Measurements from ENCODE around the gene SLK. TPM values are rescaled to one million over a fixed set of nuclear protein-coding genes. Genes with fewer than 3 reads are reported as not detected.

Gene SLK
- total and polyA plus RNA-seq, 2 of the 13 experiments (the other 11 are each of a cell fraction or from before 2014, with no cell fraction given), result 3.4 to 22.8 TPM

GRCh38 chr10:103918053-103918846 lies 48.7 kb upstream of the SLK start, which contains the start of gene STN1 (continued):
- TF ChIP-seq BATF2 (CRISPR knock-in tag; IDR thresholded peaks at IDR 0.05), result no peak
- TF ChIP-seq ZNF562 (CRISPR knock-in tag; IDR thresholded peaks at IDR 0.05; ENCODE audit: borderline replicate concordance), result no peak
- TF ChIP-seq KLF6 (CRISPR knock-in tag; IDR thresholded peaks at IDR 0.05), result 0 out of 2 replicates have a peak, but pooled peaks have one; percentile 33
- peak; percentile 20; the same call in 1 of the 2 replicates for TF ChIP-seq NKX3-1 (CRISPR knock-in tag; IDR thresholded peaks at IDR 0.05)
- TF ChIP-seq ZSCAN30 (CRISPR knock-in tag; IDR thresholded peaks at IDR 0.05), result no peak
- no peak for TF ChIP-seq ZFP36L2 (CRISPR knock-in tag; IDR thresholded peaks at IDR 0.05)
- TF ChIP-seq EEA1 (CRISPR knock-in tag; IDR thresholded peaks at IDR 0.05; ENCODE audit: borderline replicate concordance), result no peak
- TF ChIP-seq, protein P1, sequence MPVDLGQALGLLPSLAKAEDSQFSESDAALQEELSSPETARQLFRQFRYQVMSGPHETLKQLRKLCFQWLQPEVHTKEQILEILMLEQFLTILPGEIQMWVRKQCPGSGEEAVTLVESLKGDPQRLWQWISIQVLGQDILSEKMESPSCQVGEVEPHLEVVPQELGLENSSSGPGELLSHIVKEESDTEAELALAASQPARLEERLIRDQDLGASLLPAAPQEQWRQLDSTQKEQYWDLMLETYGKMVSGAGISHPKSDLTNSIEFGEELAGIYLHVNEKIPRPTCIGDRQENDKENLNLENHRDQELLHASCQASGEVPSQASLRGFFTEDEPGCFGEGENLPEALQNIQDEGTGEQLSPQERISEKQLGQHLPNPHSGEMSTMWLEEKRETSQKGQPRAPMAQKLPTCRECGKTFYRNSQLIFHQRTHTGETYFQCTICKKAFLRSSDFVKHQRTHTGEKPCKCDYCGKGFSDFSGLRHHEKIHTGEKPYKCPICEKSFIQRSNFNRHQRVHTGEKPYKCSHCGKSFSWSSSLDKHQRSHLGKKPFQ (CRISPR knock-in tag; IDR thresholded peaks at IDR 0.05; ENCODE audit: insufficient replicate concordance), result no peak
- no peak for TF ChIP-seq ETV6 (CRISPR knock-in tag; conservative IDR thresholded peaks at IDR 0.05)
- TF ChIP-seq ZKSCAN5 (CRISPR knock-in tag; IDR thresholded peaks at IDR 0.05), result no peak
- TF ChIP-seq, protein P2, sequence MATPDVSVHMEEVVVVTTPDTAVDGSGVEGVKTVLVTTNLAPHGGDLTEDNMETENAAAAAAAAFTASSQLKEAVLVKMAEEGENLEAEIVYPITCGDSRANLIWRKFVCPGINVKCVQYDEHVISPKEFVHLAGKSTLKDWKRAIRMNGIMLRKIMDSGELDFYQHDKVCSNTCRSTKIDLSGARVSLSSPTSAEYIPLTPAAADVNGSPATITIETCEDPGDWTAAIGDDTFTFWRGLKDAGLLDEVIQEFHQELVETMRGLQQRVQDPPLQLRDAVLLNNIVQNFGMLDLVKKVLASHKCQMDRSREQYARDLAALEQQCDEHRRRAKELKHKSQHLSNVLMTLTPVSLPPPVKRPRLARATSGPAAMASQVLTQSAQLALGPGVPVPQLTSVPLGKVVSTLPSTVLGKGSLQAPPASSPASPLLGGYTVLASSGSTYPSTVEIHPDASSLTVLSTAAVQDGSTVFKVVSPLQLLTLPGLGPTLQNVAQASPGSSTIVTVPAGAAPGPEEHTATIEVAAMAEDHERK (CRISPR knock-in tag; IDR thresholded peaks at IDR 0.05; ENCODE audit: low read depth), result no peak
- peak; percentile 2; the same call in 1 of the 2 replicates for TF ChIP-seq ZBTB7B (CRISPR knock-in tag; IDR thresholded peaks at IDR 0.05)
- peak; percentile 76; the same call in 1 of the 2 replicates for TF ChIP-seq NCOR1 (IDR thresholded peaks at IDR 0.05; ENCODE audit: borderline replicate concordance, low read length)
- TF ChIP-seq RARG (CRISPR knock-in tag; IDR thresholded peaks at IDR 0.05; ENCODE audit: low read depth), result no peak
- TF ChIP-seq ZNF546 (CRISPR knock-in tag; conservative IDR thresholded peaks at IDR 0.05), result 0 out of 2 replicates have a peak, but pooled peaks have one; percentile 23
- TF ChIP-seq NFE2 (CRISPR knock-in tag; IDR thresholded peaks at IDR 0.05), result no peak
- no peak for TF ChIP-seq RFX5 (IDR thresholded peaks at IDR 0.05; ENCODE audit: low read depth, low read length)
- peak; percentile 74 for TF ChIP-seq NFYB (CRISPR knock-in tag; IDR thresholded peaks at IDR 0.05)
- TF ChIP-seq ZNF292 (CRISPR knock-in tag; IDR thresholded peaks at IDR 0.05; ENCODE audit: borderline replicate concordance, low read depth), result no peak
- TF ChIP-seq HOMEZ (CRISPR knock-in tag; IDR thresholded peaks at IDR 0.05; ENCODE audit: low read depth), result peak; percentile 61; the same call in 1 of the 2 replicates
- TF ChIP-seq ZNF766 (CRISPR knock-in tag; IDR thresholded peaks at IDR 0.05; ENCODE audit: borderline replicate concordance), result no peak
- no peak for TF ChIP-seq MLLT10 (CRISPR knock-in tag; IDR thresholded peaks at IDR 0.05)

Measured in HepG2 (cell line).